ENCODE measurements around the gene MOBP.

The MOBP gene

GRCh38 chr3:39513791-39514369, 46.4 kb downstream of the MOBP start:
- H3K27ac ChIP-seq (ENCODE audit: insufficient read depth, low read length, poor library complexity, severe bottlenecking) = no peak overlapping the region
- no peaks in the 10 kb centered on the region for H3K36me3 ChIP-seq (ENCODE audit: control insufficient read depth, insufficient read depth, low read length)
- no peaks in the 10 kb centered on the region for H3K4me1 ChIP-seq (ENCODE audit: control insufficient read depth, insufficient read depth, low read length, poor library complexity, severe bottlenecking)
- H3K4me3 ChIP-seq (ENCODE audit: insufficient read depth, low read depth, low read length, poor library complexity, severe bottlenecking) = no peak overlapping the region
- no peak for DNase-seq
- H3K9me3 ChIP-seq (ENCODE audit: control insufficient read depth, low read length) = no peaks in the 10 kb centered on the region
- H3K27me3 ChIP-seq (replicated peaks; ENCODE audit: control insufficient read depth, insufficient read depth, low read length, poor library complexity, severe bottlenecking) = peaks cover 4% of the 10 kb centered on the region

GRCh38 chr3:39515681-39516441, 48.4 kb downstream of the MOBP start:
- Histone ChIP-seq H3K27me3 (replicated peaks; ENCODE audit: control insufficient read depth, insufficient read depth, low read length, poor library complexity, severe bottlenecking) (peaks cover 4% of the 10 kb centered on the region), H3K36me3 (ENCODE audit: control insufficient read depth, insufficient read depth, low read length) (no peaks in the 10 kb centered on the region), H3K4me1 (ENCODE audit: control insufficient read depth, insufficient read depth, low read length, poor library complexity, severe bottlenecking) (no peaks in the 10 kb centered on the region), H3K27ac (ENCODE audit: insufficient read depth, low read length, poor library complexity, severe bottlenecking) (no peak overlapping the region), H3K4me3 (ENCODE audit: insufficient read depth, low read depth, low read length, poor library complexity, severe bottlenecking) (no peak overlapping the region), H3K9me3 (ENCODE audit: control insufficient read depth, low read length) (no peaks in the 10 kb centered on the region)
- no peak for DNase-seq

- H3K4me3 ChIP-seq (ENCODE audit: insufficient read depth, low read depth, low read length, poor library complexity, severe bottlenecking) = no peak overlapping the region
- H3K4me1 ChIP-seq (ENCODE audit: control insufficient read depth, insufficient read depth, low read length, poor library complexity, severe bottlenecking) = no peaks in the 10 kb centered on the region
- DNase-seq = no peak
- H3K9me3 ChIP-seq (ENCODE audit: control insufficient read depth, low read length) = peaks cover 3% of the 10 kb centered on the region
- H3K27ac ChIP-seq (ENCODE audit: insufficient read depth, low read length, poor library complexity, severe bottlenecking) = no peak overlapping the region
- no peaks in the 10 kb centered on the region for H3K36me3 ChIP-seq (ENCODE audit: control insufficient read depth, insufficient read depth, low read length)
- no peaks in the 10 kb centered on the region for H3K27me3 ChIP-seq (replicated peaks; ENCODE audit: control insufficient read depth, insufficient read depth, low read length, poor library complexity, severe bottlenecking)
These were observed 51.6 kb downstream of the MOBP start for GRCh38 chr3:39519103-39519502.

GRCh38 chr3:39519554-39520288, 52.2 kb downstream of the MOBP start:
- DNase-seq = no peak

GRCh38 chr3:39521456-39521855, 54.0 kb downstream of the MOBP start:
- DNase-seq = no peak
- Histone ChIP-seq H3K4me3 (ENCODE audit: insufficient read depth, low read depth, low read length, poor library complexity, severe bottlenecking) (no peak overlapping the region), H3K27ac (ENCODE audit: insufficient read depth, low read length, poor library complexity, severe bottlenecking) (no peak overlapping the region)

More at GRCh38 chr3:39519554-39520288, 52.2 kb downstream of the MOBP start:
- H3K9me3 ChIP-seq (ENCODE audit: control insufficient read depth, low read length) = peaks cover 6% of the 10 kb centered on the region
- H3K4me3 ChIP-seq (ENCODE audit: insufficient read depth, low read depth, low read length, poor library complexity, severe bottlenecking) = no peak overlapping the region
- H3K36me3 ChIP-seq (ENCODE audit: control insufficient read depth, insufficient read depth, low read length) = no peaks in the 10 kb centered on the region
- H3K27ac ChIP-seq (ENCODE audit: insufficient read depth, low read length, poor library complexity, severe bottlenecking) = no peak overlapping the region
- H3K27me3 ChIP-seq (replicated peaks; ENCODE audit: control insufficient read depth, insufficient read depth, low read length, poor library complexity, severe bottlenecking) = no peaks in the 10 kb centered on the region
- H3K4me1 ChIP-seq (ENCODE audit: control insufficient read depth, insufficient read depth, low read length, poor library complexity, severe bottlenecking) = no peaks in the 10 kb centered on the region

GRCh38 chr3:39524107-39524506, 56.6 kb downstream of the MOBP start:
- Histone ChIP-seq H3K36me3 (ENCODE audit: control insufficient read depth, insufficient read depth, low read length) (no peaks in the 10 kb centered on the region), H3K4me3 (ENCODE audit: insufficient read depth, low read depth, low read length, poor library complexity, severe bottlenecking) (no peak overlapping the region), H3K27me3 (replicated peaks; ENCODE audit: control insufficient read depth, insufficient read depth, low read length, poor library complexity, severe bottlenecking) (no peaks in the 10 kb centered on the region), H3K4me1 (ENCODE audit: control insufficient read depth, insufficient read depth, low read length, poor library complexity, severe bottlenecking) (no peaks in the 10 kb centered on the region), H3K27ac (ENCODE audit: insufficient read depth, low read length, poor library complexity, severe bottlenecking) (no peak overlapping the region), H3K9me3 (ENCODE audit: control insufficient read depth, low read length) (peaks cover 6% of the 10 kb centered on the region)
- DNase-seq = no peak

More at GRCh38 chr3:39521456-39521855, 54.0 kb downstream of the MOBP start:
- H3K36me3 ChIP-seq (ENCODE audit: control insufficient read depth, insufficient read depth, low read length) = no peaks in the 10 kb centered on the region
- H3K4me1 ChIP-seq (ENCODE audit: control insufficient read depth, insufficient read depth, low read length, poor library complexity, severe bottlenecking) = no peaks in the 10 kb centered on the region
- peaks cover 6% of the 10 kb centered on the region for H3K9me3 ChIP-seq (ENCODE audit: control insufficient read depth, low read length)
- H3K27me3 ChIP-seq (replicated peaks; ENCODE audit: control insufficient read depth, insufficient read depth, low read length, poor library complexity, severe bottlenecking) = no peaks in the 10 kb centered on the region

GRCh38 chr3:39528844-39529243, 61.4 kb downstream of the MOBP start:
- H3K9me3 ChIP-seq (ENCODE audit: control insufficient read depth, low read length) = peaks cover 6% of the 10 kb centered on the region
- no peak overlapping the region for H3K4me3 ChIP-seq (ENCODE audit: insufficient read depth, low read depth, low read length, poor library complexity, severe bottlenecking)
- H3K27ac ChIP-seq (ENCODE audit: insufficient read depth, low read length, poor library complexity, severe bottlenecking) = no peak overlapping the region
- no peaks in the 10 kb centered on the region for H3K27me3 ChIP-seq (replicated peaks; ENCODE audit: control insufficient read depth, insufficient read depth, low read length, poor library complexity, severe bottlenecking)
- H3K4me1 ChIP-seq (ENCODE audit: control insufficient read depth, insufficient read depth, low read length, poor library complexity, severe bottlenecking) = no peaks in the 10 kb centered on the region
- no peaks in the 10 kb centered on the region for H3K36me3 ChIP-seq (ENCODE audit: control insufficient read depth, insufficient read depth, low read length)
- no peak for DNase-seq

GRCh38 chr3:39529577-39529976, 62.1 kb downstream of the MOBP start:
- H3K27ac ChIP-seq (ENCODE audit: insufficient read depth, low read length, poor library complexity, severe bottlenecking) = no peak overlapping the region
- no peaks in the 10 kb centered on the region for H3K4me1 ChIP-seq (ENCODE audit: control insufficient read depth, insufficient read depth, low read length, poor library complexity, severe bottlenecking)
- DNase-seq = no peak
- no peaks in the 10 kb centered on the region for H3K27me3 ChIP-seq (replicated peaks; ENCODE audit: control insufficient read depth, insufficient read depth, low read length, poor library complexity, severe bottlenecking)
- no peaks in the 10 kb centered on the region for H3K36me3 ChIP-seq (ENCODE audit: control insufficient read depth, insufficient read depth, low read length)
- no peak overlapping the region for H3K4me3 ChIP-seq (ENCODE audit: insufficient read depth, low read depth, low read length, poor library complexity, severe bottlenecking)
- H3K9me3 ChIP-seq (ENCODE audit: control insufficient read depth, low read length) = no peaks in the 10 kb centered on the region

GRCh38 chr3:39531066-39531465, 63.6 kb downstream of the MOBP start:
- Histone ChIP-seq H3K27me3 (replicated peaks; ENCODE audit: control insufficient read depth, insufficient read depth, low read length, poor library complexity, severe bottlenecking) (no peaks in the 10 kb centered on the region), H3K36me3 (ENCODE audit: control insufficient read depth, insufficient read depth, low read length) (no peaks in the 10 kb centered on the region), H3K27ac (ENCODE audit: insufficient read depth, low read length, poor library complexity, severe bottlenecking) (no peak overlapping the region), H3K4me1 (ENCODE audit: control insufficient read depth, insufficient read depth, low read length, poor library complexity, severe bottlenecking) (no peaks in the 10 kb centered on the region), H3K4me3 (ENCODE audit: insufficient read depth, low read depth, low read length, poor library complexity, severe bottlenecking) (no peak overlapping the region), H3K9me3 (ENCODE audit: control insufficient read depth, low read length) (no peaks in the 10 kb centered on the region)
- DNase-seq = no peak

GRCh38 chr3:39531665-39532064, 64.2 kb downstream of the MOBP start:
- no peak for DNase-seq
- no peak overlapping the region for H3K27ac ChIP-seq (ENCODE audit: insufficient read depth, low read length, poor library complexity, severe bottlenecking)
- H3K4me3 ChIP-seq (ENCODE audit: insufficient read depth, low read depth, low read length, poor library complexity, severe bottlenecking) = no peak overlapping the region
- H3K36me3 ChIP-seq (ENCODE audit: control insufficient read depth, insufficient read depth, low read length) = no peaks in the 10 kb centered on the region
- no peaks in the 10 kb centered on the region for H3K9me3 ChIP-seq (ENCODE audit: control insufficient read depth, low read length)
- no peaks in the 10 kb centered on the region for H3K27me3 ChIP-seq (replicated peaks; ENCODE audit: control insufficient read depth, insufficient read depth, low read length, poor library complexity, severe bottlenecking)
- no peaks in the 10 kb centered on the region for H3K4me1 ChIP-seq (ENCODE audit: control insufficient read depth, insufficient read depth, low read length, poor library complexity, severe bottlenecking)
